Measurements from ENCODE around the gene SELENOW.
"Not testable (repeated sequence)": the region's sequence is repeated elsewhere in the genome, so short reads cannot be mapped to it uniquely, and the experiment has no call there.

SELENOW gene

DNA sequence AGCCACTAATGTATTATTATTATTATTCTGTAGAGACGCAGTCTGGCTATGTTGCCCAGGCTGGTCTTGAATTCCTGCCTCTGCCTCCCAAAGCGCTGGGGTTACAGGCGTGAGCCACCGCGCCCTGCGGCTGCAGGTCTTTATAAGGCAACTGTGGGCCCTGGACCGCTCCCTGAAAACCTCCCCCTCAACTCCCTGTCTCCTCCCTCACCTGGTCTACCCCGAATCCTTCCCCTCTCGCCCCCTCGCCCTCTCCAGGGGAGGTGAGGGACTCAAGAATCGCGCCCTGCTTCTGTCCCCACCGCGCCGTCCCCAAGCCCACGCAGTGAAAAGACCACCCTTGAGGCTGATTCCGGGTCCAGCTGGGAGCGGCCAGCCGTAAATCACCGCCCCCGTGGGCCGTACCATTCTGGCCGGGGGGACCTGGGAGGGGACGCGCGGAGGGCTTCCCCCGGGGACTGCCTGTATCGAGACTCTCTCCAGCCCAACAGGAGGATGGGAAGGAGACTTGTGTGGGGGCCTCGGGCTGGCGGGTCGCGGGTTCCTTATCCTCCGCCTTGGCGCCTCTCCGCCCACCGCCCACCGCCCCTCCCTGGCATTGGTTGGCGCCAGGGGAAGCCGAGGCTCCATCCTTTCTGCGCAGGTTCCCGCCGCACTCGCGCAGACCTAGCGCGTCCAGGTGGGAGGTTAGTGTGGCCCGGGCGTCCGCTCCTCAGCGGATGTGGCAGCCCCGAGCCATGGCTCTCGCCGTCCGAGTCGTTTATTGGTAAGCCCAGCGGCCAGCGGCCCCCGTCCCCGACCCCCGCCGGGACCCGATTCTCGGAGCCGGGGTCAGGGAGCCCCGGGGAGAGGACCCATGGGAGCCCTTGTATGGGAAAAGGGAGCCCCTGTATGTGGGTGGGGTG is at the start of gene SELENOW:
Gene SELENOW (plus strand): TSS at position 655 of the 905 bp plus-strand sequence. CDS start 83 bp downstream, at position 738.
- peak in 1 of 2 experiments; percentile 36 for DNase-seq

DNA sequence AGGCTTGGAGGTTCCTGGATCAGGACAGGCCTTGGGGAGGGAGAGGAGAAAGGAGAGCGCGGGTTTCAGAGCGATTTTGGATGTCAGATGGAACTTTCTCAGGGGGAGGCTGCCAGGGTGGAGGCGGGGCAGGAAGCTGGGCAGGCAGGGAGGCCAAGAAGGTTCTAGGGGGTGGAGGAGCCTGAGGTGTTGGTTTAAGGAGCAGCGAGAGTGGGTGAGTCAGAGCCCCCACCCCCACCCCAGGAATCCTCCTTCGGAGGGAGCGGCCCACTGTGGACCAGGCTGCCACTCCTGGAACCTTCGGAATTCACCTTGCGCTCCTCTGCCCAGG is 49.1 kb upstream of the SELENOW start:
- no peak for DNase-seq

DNA sequence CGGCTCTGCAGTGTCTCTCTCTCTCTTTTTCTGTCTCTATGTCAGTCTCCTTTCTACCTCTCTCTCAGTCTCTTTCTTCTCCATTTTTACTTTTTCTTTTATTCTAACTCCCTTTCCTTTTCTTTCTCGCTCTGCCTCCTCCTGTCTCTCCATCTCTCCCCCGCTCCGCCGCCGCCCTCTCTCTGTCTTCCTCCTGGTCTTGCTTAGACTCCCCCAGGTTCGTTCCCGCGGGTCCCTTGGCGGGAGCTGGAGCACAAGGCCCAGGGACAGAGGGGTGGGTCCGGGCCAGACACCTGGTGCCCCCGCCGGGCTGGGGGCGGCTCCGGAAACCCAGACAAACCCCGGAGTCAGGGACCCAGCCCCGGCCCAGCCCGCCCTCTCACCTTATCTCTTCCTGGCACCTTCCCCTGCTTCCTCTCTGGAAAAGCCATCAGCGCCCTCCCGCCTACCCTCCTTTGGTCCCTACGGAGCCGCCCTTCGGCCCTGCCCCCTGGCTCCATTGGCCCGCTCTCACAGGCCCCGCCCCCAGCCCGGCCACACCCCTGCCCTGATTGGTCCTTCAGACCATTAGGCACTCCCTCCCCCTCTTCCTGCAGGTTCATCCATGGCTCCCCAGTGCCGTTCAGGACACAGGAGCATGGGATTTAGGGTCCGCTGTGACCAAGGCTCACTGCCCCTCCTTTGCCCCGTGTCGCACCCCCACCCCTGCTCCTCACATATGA is 48.5 kb upstream of the SELENOW start:
- no peak for DNase-seq

DNA sequence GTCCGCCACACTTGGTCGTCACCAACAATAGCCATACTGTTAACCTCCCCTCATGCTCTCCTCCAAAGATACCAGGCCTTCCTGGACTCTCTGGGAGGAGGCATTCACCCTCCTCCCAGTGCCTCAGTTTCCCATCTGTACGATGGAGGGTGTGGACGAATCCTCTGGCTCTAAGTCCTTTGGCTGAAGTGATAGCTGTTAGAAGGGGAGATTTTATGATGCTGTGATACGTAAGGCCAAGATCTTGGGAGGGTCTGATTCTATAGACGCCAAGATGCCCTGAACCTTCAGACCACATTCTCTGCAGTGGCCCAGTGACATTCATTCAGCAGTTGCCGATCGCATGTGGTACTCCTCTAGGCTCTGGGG is 48.0 kb upstream of the SELENOW start:
- DNase-seq: no peak

DNA sequence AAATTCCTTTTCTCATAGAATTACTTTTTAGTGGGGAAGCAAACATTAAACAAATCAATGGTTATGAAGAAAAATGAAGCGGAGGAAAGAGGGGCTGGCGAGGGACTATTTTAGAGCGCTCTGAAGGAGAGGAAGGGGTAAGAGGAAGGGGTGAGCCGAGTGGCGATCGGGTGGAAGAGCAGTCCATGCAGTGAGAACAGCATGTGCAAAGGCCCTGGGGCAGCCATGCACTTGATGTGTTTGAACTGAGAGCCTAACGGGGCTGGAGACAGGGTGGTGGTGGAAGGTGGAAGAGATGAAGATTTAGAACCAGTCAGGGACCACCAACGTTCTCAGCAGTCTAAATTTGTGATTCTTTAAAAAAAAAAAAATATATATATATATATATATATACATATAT is 47.6 kb upstream of the SELENOW start:
- no peak for DNase-seq

DNA sequence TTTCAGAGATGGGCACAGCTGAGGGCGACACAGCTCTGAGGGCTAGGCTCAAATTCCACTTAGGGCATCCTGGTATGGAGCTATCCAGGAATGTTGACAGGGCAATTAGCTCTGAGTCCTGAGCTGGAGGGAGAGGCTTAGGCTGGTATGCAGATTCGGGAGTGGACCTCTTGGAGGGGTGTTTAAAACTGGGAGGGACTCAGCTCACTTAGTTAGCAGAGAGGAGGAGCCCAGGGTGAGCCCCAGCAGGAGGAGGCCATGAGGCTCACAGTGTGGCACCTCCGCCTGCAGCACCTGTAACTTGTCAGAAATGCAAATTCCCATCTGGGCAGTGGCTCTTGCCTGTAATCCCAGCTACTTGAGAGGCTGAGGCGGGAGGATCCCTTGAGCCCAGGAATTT is 43.4 kb upstream of the SELENOW start:
- no peak for DNase-seq

DNA sequence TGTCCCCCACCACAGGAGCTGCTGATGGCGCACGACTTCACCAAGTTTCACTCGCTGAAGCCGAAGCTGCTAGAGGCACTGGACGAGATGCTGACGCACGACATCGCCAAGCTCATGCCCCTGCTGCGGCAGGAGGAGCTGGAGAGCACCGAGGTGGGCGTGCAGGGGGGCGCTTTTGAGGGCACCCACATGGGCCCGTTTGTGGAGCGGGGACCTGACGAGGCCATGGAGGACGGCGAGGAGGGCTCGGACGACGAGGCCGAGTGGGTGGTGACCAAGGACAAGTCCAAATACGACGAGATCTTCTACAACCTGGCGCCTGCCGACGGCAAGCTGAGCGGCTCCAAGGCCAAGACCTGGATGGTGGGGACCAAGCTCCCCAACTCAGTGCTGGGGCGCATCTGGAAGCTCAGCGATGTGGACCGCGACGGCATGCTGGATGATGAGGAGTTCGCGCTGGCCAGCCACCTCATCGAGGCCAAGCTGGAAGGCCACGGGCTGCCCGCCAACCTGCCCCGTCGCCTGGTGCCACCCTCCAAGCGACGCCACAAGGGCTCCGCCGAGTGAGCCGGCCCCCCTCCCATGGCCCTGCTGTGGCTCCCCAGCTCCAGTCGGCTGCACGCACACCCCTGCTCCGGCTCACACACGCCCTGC is 37.5 kb upstream of the SELENOW start:
- no peak for DNase-seq

DNA sequence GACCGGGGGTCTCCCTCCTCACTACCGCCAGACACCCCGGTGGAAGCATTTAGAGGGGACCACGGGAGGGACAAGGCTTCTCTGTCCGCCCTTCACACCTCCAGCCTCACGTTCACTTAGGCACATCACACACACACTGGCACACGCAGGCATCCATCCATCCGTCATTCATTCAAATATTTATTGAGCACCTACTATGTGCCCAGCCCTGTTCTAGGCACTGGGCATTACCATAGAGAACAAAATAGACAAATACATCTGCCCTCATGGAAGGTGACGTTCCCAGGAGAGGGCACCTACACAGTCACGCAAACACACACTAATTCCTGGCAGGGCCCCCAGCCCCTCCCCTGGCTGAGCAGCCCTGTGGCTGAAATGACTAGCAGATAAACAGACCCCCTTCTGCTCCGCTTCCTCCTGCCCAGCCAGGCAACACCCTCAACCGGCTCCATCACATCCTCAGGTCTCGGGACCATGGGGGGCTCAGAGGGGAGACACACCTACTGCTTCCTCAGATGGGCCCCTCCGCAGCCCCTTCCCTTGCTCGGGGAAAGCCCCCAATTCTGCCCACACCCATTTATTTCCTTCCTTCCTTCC is 36.9 kb upstream of the SELENOW start:
- DNase-seq: no peak

DNA sequence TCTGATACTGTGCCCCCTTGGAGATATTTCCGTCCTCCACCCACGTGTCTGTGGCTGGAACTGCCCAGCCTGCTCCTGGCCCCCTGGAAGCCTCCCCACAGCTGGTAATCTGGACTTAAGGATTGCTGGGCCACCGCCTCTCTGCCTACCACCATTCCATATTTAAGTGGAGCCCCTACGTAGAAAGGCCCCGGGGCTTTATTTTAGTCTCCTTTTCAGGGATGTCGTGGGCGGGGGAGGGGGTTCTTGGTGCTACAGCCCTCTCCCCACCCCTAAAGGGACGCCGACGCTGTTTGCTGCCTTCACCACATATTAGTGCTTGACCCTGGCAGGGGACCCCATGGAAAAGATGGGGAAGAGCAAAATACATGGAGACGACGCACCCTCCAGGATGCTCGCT is 35.9 kb upstream of the SELENOW start:
- DNase-seq: no peak

DNA sequence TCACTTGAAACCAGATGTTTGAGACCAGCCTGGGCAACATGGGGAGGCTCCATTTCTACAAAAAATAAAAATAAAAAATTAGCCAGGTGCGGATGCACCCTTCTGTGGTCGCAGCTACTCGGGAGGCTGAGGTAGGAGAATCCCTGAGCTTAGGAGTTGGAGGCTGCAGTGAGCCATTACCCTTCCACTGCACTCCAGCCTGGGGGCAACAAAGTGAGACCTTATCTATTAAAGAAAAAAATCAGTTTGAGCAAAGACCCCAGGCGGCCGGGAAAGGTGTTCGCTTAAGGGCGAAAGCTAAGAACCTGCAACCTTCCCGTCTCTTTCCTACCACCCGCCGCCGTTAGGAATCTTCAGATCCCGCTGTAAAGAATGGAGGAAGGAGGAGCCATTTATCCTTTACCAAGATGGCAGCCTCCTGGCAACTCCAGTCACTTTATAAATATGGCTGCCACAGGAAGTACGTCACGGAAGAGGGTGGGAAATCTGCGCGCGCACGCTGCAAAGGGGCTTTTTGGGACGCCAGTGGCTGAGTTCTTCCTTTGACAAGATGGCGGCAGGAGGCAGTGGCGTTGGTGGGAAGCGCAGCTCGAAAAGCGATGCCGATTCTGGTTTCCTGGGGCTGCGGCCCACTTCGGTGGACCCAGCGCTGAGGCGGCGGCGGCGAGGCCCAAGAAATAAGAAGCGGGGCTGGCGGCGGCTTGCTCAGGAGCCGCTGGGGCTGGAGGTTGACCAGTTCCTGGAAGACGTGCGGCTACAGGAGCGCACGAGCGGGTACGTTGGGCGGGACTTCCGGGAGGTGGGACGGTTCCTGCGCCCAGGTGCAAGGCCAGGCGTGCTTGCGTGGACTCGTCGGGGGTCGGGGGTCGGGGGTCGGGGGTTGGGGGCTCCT is 33.2 kb upstream of the SELENOW start, which contains the start of gene NOP53:
Gene NOP53 (plus strand): TSS at position 537 of the 892 bp plus-strand sequence. CDS start 14 bp downstream, at position 551.
- peak; percentile 51 to 82 for DNase-seq

DNA sequence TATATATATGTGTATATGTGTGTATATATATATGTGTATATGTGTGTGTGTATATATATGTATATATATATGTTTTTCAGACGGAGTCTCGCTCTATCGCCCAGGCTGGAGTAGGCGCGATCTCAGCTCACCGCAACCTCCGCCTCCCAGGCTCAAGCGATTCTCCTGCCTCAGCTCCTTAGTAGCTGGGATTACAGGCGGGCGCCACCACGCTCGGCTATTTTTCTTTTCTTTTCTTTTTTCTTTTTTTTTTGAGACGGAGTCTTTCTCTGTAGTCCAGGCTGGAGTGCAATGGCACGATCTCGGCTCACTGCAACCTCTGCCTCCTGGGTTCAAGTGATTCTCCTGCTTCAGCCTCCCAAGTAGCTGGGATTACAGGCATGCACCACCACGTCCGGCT is 32.4 kb upstream of the SELENOW start:
- not testable (repeated sequence) for DNase-seq

DNA sequence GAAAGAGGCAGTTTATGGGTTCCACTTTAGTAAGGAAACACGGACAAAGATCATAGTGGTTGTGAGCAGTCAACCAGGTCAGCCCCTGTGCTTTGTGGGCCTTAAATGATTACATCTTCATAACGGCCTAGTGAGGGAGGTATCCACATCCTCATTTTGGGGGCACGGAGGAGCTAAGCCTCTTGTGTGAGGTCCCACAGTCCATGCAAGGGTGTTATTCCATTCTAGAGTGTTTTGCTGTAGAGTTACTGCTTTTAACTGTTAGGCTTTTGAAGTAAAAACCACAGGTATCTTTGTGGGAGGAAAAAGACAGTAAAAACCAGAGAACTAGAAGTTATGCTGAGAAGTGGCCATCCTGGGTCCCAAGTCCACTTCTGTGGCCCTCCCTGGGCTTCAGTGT is 29.2 kb upstream of the SELENOW start:
- DNase-seq: no peak

DNA sequence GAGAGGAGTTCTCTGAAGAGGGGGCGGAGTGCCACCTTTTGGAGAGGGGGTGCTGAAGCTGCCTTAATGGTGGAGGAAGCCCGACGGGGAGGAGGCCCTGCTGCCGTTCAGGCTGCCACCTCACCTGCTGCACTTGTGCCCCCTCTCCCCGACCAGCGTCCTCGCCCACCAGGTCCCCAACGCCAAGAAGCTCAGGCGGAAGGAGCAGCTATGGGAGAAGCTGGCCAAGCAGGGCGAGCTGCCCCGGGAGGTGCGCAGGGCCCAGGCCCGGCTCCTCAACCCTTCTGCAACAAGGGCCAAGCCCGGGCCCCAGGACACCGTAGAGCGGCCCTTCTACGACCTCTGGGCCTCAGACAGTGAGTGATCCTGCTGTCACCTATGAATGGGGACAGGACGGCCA is 27.8 kb upstream of the SELENOW start:
- no peak for DNase-seq

DNA sequence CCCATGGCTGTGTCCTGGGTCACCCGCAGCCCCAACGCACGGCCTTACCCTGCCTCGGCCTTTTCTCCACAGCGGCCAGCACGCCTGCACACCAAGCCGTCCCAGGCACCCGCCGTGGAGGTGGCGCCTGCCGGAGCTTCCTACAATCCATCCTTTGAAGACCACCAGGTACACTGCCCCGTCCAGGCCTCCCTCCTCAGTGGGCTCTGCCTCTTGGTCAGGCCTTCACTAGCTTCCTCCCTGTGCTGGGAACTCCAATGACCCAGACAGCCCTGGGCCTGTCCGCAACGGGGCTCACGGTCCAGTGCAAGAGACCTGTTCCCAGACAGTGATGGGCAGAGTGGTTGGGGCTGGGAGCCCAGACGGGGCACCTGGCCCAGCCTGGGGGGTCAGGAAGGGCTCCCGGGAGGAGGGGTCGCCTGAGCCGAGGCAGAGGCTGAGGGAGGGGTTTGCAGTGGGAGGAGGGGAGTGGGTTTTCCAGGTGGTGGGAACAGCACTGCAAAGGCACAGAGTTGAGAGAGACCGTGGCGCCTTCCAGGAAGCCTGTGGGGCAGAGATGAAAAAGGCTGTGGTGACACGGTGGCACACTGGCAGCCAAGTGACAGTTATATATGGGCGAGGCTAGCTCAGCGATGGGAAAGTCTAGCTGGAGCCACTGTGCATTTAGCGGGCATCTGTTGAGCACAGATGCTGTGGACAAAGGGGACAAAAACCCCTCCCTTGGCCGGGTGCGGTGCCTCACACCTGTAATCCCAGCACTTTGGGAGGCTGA is 25.9 kb upstream of the SELENOW start:
- DNase-seq: no peak

DNA sequence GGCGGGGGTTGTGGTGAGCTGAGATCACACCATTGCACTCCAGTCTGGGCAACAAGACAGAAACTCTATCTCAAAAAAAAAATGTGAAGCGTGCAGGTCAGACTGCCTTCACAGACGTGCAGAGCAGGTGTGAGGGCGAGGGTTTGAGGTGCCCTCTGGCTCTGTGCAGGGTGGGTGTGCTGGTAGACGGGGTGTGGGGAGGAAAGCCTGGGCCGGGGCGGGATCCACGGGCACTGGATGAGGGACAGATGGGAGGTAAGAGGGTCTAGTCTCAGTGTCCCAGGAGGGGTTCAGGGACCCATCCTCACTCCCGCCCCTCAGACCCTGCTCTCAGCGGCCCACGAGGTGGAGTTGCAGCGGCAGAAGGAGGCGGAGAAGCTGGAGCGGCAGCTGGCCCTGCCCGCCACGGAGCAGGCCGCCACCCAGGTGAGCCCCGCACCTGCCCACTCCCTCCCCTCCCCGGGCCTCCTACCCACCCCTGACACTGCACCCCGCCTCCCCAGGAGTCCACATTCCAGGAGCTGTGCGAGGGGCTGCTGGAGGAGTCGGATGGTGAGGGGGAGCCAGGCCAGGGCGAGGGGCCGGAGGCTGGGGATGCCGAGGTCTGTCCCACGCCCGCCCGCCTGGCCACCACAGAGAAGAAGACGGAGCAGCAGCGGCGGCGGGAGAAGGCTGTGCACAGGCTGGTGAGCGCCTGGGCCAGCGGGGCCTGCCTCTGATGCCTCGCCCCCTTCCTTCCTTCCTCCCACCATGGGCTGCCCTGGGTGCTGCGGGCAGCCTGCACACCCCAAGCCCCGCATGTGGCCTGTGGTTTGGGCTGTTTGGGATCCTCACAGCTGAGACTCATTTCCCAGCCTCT is 24.1 kb upstream of the SELENOW start:
- DNase-seq: no peak

DNA sequence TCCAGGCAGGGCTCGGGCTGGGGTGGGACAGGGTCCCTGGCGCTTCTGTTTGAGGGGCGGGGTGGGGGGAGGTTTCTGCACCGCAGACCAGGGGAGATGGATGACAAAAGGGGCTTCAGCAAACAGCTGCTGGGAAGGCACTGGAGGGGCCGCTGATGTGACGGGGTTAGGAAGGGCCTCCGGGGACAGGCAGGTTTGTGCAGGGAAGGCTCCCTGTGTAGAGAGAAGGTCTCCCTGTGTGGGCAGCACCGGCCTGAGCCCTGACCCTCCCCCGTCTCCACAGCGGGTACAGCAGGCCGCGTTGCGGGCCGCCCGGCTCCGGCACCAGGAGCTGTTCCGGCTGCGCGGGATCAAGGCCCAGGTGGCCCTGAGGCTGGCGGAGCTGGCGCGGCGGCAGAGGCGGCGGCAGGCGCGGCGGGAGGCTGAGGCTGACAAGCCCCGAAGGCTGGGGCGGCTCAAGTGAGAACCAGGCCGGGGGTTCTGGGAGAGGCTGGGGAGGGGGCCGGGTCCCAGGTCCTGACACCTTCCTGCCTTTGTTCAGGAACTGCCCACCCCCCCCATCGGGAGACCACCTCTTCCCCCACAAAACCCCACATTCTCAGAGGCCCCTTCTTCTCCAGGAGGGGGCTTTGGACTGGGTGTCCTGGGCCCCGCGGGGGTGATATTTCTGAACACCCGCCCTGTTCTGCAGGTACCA is 23.3 kb upstream of the SELENOW start:
- no peak for DNase-seq

DNA sequence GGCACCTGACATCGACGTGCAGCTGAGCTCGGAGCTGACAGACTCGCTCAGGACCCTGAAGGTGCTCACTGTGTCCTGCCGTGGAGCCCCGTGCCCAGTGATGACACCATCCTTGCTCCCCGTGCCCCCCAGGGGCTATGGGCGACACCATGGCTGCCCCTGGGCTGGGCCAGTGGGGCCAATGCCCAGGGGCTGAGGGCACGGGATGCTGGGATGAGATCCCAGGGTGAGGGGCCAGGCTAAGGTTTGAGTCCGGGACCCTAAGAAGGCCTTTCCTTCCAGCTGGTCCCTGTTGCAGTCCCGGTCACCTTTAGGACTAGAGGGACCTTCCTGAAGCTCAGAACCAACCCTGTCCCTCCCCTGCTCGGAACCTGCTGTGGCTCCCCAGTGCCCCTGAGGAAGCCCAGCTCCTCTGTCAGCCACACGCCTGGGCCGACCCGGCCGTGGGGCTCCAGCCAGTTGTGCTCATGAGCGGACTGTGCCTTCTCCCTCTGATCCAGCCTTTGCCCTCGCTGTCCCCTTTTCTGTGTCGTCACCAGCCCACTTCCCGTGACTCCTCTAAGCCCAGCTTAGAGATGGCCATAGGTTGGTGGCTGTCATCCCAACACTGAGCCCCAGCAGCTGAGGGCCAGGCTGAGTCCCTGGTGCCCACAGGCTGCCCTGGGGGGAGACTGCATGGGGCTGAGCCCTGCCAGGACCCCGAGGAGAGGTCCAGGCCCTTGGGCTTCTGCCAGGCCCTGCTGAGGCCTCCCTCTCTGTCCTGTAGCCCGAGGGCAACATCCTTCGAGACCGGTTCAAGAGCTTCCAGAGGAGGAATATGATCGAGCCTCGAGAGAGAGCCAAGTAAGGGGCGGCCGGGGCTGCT is 22.5 kb upstream of the SELENOW start:
- DNase-seq: no peak

DNA sequence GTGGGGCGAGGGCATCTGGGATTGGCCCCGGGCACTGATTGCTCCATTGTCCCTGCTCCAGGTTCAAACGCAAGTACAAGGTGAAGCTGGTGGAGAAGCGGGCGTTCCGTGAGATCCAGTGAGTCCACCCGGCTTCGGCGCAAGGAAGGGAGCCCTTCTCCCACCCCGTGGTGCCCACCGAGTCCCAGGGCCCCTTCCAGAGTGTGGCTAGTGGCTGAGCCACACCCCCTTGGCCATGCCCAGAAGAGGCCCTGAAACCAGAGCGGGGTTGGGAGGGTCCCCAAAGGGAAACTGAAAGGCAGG is 21.9 kb upstream of the SELENOW start:
- DNase-seq: no peak
